MM.1S (cell line): Measurements from ENCODE around the gene CD46.

Experiments used
- DNase-seq: peaks from one replicate; pipeline ENCODE4 v3.0.0-alpha.2; 2015
- H2AFZ ChIP-seq: fragments of 300-600 bp; sonication (generic); 2 replicates; pipeline ENCODE4 v1.6.0; 2016; ENCODE audit warnings: antibody characterized with exemption, low read length
- H3F3A ChIP-seq: fragments of 300-600 bp; sonication (generic); 2 replicates; pipeline ENCODE4 v1.6.1; 2016; ENCODE audit warnings: mild to moderate bottlenecking, antibody characterized with exemption, low read length, moderate library complexity, mixed read lengths; ENCODE audit not compliant: insufficient read depth
- H3K27ac ChIP-seq: fragments of 300-600 bp; sonication (generic); 2 replicates; pipeline ENCODE4 v1.5.1; 2016; ENCODE audit warnings: mild to moderate bottlenecking, low read length
- H3K27me3 ChIP-seq: fragments of 300-600 bp; sonication (generic); replicated peaks from 2 replicates; pipeline ENCODE4 v1.6.0; 2016; ENCODE audit warnings: low read length; ENCODE audit not compliant: insufficient read depth
- H3K36me3 ChIP-seq: fragments of 300-600 bp; sonication (generic); replicated peaks from 2 replicates; pipeline ENCODE4 v1.6.1; 2016; ENCODE audit warnings: mild to moderate bottlenecking, low read length, mixed read lengths; ENCODE audit not compliant: insufficient read depth
- H3K4me1 ChIP-seq: fragments of 300-600 bp; sonication (generic); 2 replicates; pipeline ENCODE4 v1.6.1; 2016; ENCODE audit warnings: low read length, mixed read lengths
- H3K4me2 ChIP-seq: fragments of 300-600 bp; sonication (generic); 2 replicates; pipeline ENCODE4 v1.6.0; 2016; ENCODE audit warnings: low read depth, low read length
- H3K4me3 ChIP-seq: fragments of 300-600 bp; sonication (generic); 2 replicates; pipeline ENCODE4 v1.5.1; 2016; ENCODE audit warnings: low read length, mixed read lengths
- H3K79me2 ChIP-seq: fragments of 300-600 bp; sonication (generic); 2 replicates; pipeline ENCODE4 v1.6.1; 2016; ENCODE audit warnings: mixed run types, low read length, mixed read lengths
- H3K9ac ChIP-seq: fragments of 300-600 bp; sonication (generic); 2 replicates; pipeline ENCODE4 v1.6.1; 2016; ENCODE audit warnings: low read length, mixed read lengths
- H3K9me2 ChIP-seq: fragments of 300-600 bp; sonication (generic); replicated peaks from 2 replicates; pipeline ENCODE4 v1.6.1; 2016; ENCODE audit warnings: mild to moderate bottlenecking, low read length, mixed read lengths; ENCODE audit not compliant: insufficient read depth
- H3K9me3 ChIP-seq: fragments of 300-600 bp; sonication (generic); replicated peaks from 2 replicates; pipeline ENCODE4 v1.6.1; 2016; ENCODE audit warnings: mild to moderate bottlenecking, low read length, mixed read lengths; ENCODE audit not compliant: insufficient read depth
- H4K20me1 ChIP-seq: fragments of 300-600 bp; sonication (generic); 2 replicates; pipeline ENCODE4 v1.6.1; 2016; ENCODE audit warnings: mild to moderate bottlenecking, low read length, moderate library complexity, mixed read lengths; ENCODE audit not compliant: insufficient read depth
- CTCF ChIP-seq: fragments of 300-600 bp; sonication (generic); IDR thresholded peaks from 2 replicates; pipeline ENCODE4 v1.5.1; 2016; ENCODE audit warnings: antibody characterized with exemption, low read length, mixed read lengths
- EZH2 ChIP-seq: fragments of 300-600 bp; sonication (generic); optimal IDR thresholded peaks from 2 replicates; pipeline ENCODE3; 2017; ENCODE audit warnings: low read depth, mild to moderate bottlenecking, antibody characterized with exemption, low read length, mixed read lengths
- EZH2phosphoT487 ChIP-seq: fragments of 300-600 bp; sonication (generic); IDR thresholded peaks from 2 replicates; pipeline ENCODE4 v1.6.1; 2018; ENCODE audit warnings: antibody characterized with exemption, low read length

CD46 gene

GRCh38 chr1:207824691-207825408 is 73.0 kb downstream of the CD46 start:
- H3K4me3 ChIP-seq = peak overlapping the region; percentile 56; the same call in 1 of the 2 replicates
- peaks cover 83% of the 10 kb centered on the region for H3K79me2 ChIP-seq
- no peaks in the 10 kb centered on the region for H3K36me3 ChIP-seq
- no peaks in the 10 kb centered on the region for H3K27me3 ChIP-seq
- peak overlapping the region; percentile 89 for H3K9ac ChIP-seq
- H3K9me3 ChIP-seq = no peaks in the 10 kb centered on the region
- peak overlapping the region; percentile 87 for H3K4me2 ChIP-seq
- H3K9me2 ChIP-seq = no peaks in the 10 kb centered on the region
- H4K20me1 ChIP-seq = no peaks in the 10 kb centered on the region
- peaks cover 58% of the 10 kb centered on the region for H3K4me1 ChIP-seq
- no peak for DNase-seq
- peak overlapping the region; percentile 91 for H3K27ac ChIP-seq
- TF ChIP-seq EZH2 (no peak), CTCF (no peak), EZH2phosphoT487 (no peak)
- H2AFZ ChIP-seq = no peak overlapping the region
- H3F3A ChIP-seq = peaks cover 43% of the 10 kb centered on the region

GRCh38 chr1:207825409-207825695 is 73.5 kb downstream of the CD46 start:
- Histone ChIP-seq H2AFZ (no peak overlapping the region), H3K36me3 (no peaks in the 10 kb centered on the region), H3K27me3 (no peaks in the 10 kb centered on the region), H3K9ac (peak overlapping the region; percentile 79), H3K27ac (peak overlapping the region; percentile 91), H3K4me1 (peaks cover 56% of the 10 kb centered on the region), H3K4me2 (peak overlapping the region; percentile 87), H3K9me2 (no peaks in the 10 kb centered on the region), H3K4me3 (peak overlapping the region; percentile 56), H3K9me3 (no peaks in the 10 kb centered on the region), H3K79me2 (peaks cover 83% of the 10 kb centered on the region), H3F3A (peaks cover 43% of the 10 kb centered on the region), H4K20me1 (no peaks in the 10 kb centered on the region)
- TF ChIP-seq CTCF = no peak
- no peak for TF ChIP-seq EZH2phosphoT487
- TF ChIP-seq EZH2 = no peak
- no peak for DNase-seq

DNA sequence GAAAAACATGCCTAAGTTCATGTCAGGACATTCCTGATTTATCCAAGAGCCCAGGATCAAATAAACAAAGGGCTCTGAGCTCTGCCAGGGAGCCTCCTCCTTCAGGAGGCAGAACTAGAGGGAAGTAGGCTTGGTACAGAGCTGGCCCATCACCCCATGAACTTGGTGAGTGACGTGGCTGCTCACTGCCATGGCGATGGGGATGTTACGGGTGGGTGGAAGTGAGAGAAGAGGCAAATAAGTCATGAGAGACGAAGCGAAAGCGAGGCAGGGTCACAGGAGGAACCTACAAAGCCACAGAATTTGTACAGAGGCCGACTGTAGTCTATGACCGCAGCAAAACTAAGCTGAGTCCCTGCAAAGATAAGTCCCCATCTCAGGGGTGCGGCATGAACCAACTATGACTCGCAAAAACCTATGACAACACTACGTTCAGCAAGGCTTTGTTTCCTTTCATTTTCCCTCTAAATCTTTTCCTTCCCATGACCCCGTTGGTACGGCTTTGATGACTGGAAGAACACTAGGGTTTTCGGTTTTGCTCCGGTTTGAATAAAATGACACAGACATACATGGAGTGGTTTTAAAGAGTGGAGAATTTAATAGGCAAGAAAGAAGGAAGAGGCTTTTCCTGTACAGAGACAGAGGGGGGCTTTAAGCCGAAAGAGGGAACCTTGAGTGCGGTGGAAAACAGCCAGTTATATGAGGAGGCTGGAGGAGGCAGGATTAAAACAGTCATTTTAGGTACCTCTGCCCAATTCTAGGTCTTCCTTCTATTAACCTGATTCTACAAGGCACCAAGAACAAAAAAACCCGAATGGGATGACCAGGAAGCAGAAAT is 74.1 kb downstream of the CD46 start:
- Histone ChIP-seq H3K4me2 (peak overlapping the region; percentile 87), H3K27ac (peak overlapping the region; percentile 91)

More for the DNA sequence above, 74.1 kb downstream of the CD46 start:
- Histone ChIP-seq H3K4me3 (peak overlapping the region; percentile 56), H3K36me3 (no peaks in the 10 kb centered on the region), H3K79me2 (peaks cover 83% of the 10 kb centered on the region), H3K9ac (peak overlapping the region; percentile 79), H2AFZ (peak overlapping the region; percentile 26), H3K9me2 (no peaks in the 10 kb centered on the region), H3K9me3 (no peaks in the 10 kb centered on the region), H3K4me1 (peaks cover 50% of the 10 kb centered on the region), H4K20me1 (no peaks in the 10 kb centered on the region), H3K27me3 (no peaks in the 10 kb centered on the region), H3F3A (peaks cover 43% of the 10 kb centered on the region)
- TF ChIP-seq EZH2phosphoT487 (no peak), EZH2 (no peak), CTCF (no peak)
- peak; percentile 96 for DNase-seq
